Fibroblast of pulmonary artery (primary cell): ENCODE measurements around the gene MT1G.

Source experiments
- DNase-seq: peaks from one replicate; pipeline ENCODE4 v3.0.0-alpha.2; 2010; ENCODE audit warnings: low read depth
- H3K4me3 ChIP-seq: replicated peaks from 2 replicates; pipeline ENCODE4 v1.5.1; 2011; ENCODE audit warnings: low read depth, mild to moderate bottlenecking, control low read depth, low read length, moderate library complexity
- CTCF ChIP-seq: IDR thresholded peaks from 2 replicates; pipeline ENCODE4 v1.5.1; 2011; ENCODE audit warnings: mild to moderate bottlenecking, control low read depth, low read length, inconsistent platforms; ENCODE audit errors: missing control alignments

Gene MT1G

GRCh38 chr16:56640076-56640475 lies 27.8 kb downstream of the MT1G start:
- TF ChIP-seq CTCF: no peak

GRCh38 chr16:56639045-56639444 lies 28.8 kb downstream of the MT1G start:
- no peak for TF ChIP-seq CTCF
- no peak for DNase-seq
- H3K4me3 ChIP-seq: no peak overlapping the region

More at GRCh38 chr16:56640076-56640475, 27.8 kb downstream of the MT1G start:
- no peak overlapping the region for H3K4me3 ChIP-seq
- DNase-seq: no peak

- no peak for TF ChIP-seq CTCF
Measured at GRCh38 chr16:56637814-56638750, 29.8 kb downstream of the MT1G start, which contains the start of gene MT1A. Gene MT1A (plus strand): TSS chr16:56638666. CDS start chr16:56638739, 73 bp downstream.

GRCh38 chr16:56636616-56637413 lies 31.1 kb downstream of the MT1G start:
- no peak for TF ChIP-seq CTCF
- no peak for DNase-seq

More at GRCh38 chr16:56637814-56638750, 29.8 kb downstream of the MT1G start, which contains the start of gene MT1A:
- peak within 1 kb of the TSS; percentile 60 for H3K4me3 ChIP-seq
- DNase-seq: peak; percentile 49

GRCh38 chr16:56635441-56635967 lies 32.4 kb downstream of the MT1G start:
- TF ChIP-seq CTCF: no peak
- H3K4me3 ChIP-seq: peak overlapping the region; percentile 22
- no peak for DNase-seq

More at GRCh38 chr16:56636616-56637413, 31.1 kb downstream of the MT1G start:
- H3K4me3 ChIP-seq: no peak overlapping the region

- DNase-seq: no peak
- no peak for TF ChIP-seq CTCF
- H3K4me3 ChIP-seq: peak overlapping the region; percentile 22
Measured at GRCh38 chr16:56634715-56635440, 33.0 kb downstream of the MT1G start.
